Mammary epithelial cell (primary cell): ENCODE measurements around the gene TIAM2.

Experiments
- EZH2 ChIP-seq: IDR thresholded peaks from 2 replicates; pipeline ENCODE4 v1.6.1; 2012; ENCODE audit warnings: low read length, inconsistent platforms, borderline replicate concordance
- TF ChIP-seq, protein P1 (sequence below), 2 donors: IDR thresholded peaks in 1 of 2; conservative IDR thresholded peaks in 1 of 2; 2 replicates each; pipeline ENCODE4 v1.5.1; 2011 to 2012; ENCODE audit warnings: inconsistent platforms in 2 of 2, low read length in 2 of 2, mild to moderate bottlenecking in 2 of 2, control low read depth in 1 of 2, low read depth in 1 of 2; ENCODE audit not compliant: insufficient read depth in 1 of 2; ENCODE audit errors: extremely low read depth in 1 of 2

GRCh38 chr6:155100591-155100990, 105.5 kb downstream of the TIAM2 start:
- no peak for TF ChIP-seq EZH2
- TF ChIP-seq, protein P1, sequence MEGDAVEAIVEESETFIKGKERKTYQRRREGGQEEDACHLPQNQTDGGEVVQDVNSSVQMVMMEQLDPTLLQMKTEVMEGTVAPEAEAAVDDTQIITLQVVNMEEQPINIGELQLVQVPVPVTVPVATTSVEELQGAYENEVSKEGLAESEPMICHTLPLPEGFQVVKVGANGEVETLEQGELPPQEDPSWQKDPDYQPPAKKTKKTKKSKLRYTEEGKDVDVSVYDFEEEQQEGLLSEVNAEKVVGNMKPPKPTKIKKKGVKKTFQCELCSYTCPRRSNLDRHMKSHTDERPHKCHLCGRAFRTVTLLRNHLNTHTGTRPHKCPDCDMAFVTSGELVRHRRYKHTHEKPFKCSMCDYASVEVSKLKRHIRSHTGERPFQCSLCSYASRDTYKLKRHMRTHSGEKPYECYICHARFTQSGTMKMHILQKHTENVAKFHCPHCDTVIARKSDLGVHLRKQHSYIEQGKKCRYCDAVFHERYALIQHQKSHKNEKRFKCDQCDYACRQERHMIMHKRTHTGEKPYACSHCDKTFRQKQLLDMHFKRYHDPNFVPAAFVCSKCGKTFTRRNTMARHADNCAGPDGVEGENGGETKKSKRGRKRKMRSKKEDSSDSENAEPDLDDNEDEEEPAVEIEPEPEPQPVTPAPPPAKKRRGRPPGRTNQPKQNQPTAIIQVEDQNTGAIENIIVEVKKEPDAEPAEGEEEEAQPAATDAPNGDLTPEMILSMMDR (conservative IDR thresholded peaks at IDR 0.05 in 1 of 2, IDR thresholded peaks at IDR 0.05 in 1 of 2; ENCODE audit: extremely low read depth in 1 of 2, insufficient read depth in 1 of 2, low read depth in 1 of 2, low read length in 2 of 2) = no peak
